ENCODE results near the gene LPCAT4.
A peak's percentile ranks its signal among the peaks of the same experiment; 100 is the strongest.
"Not testable (repeated sequence)": the region's sequence is repeated elsewhere in the genome, so short reads cannot be mapped to it uniquely, and the experiment has no call there.

LPCAT4 gene

DNA sequence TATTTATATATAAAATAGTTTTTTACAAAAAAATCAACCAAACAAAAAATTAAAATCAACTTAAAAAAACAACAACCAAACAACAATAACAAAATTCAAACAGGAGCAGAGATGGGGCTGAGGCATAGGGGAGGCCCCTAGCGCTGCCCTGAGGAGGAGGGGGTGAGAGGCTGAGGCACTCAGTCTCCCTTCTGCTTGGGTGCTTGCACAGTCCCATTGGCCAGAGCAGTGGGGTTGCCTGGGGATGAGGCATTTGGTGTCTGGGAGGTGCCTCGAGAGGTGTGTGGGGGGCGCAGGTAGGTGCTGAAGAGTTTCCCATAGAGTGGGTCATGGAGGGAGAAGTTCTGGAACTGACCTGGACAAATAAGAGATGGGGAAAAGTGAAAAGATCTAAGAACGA, 8.0 kb downstream of the LPCAT4 start:
- Mint-ChIP-seq H3K36me3 (ENCODE audit: insufficient read depth) (peaks cover 22% of the 10 kb centered on the region), H3K9me3 (no peaks in the 10 kb centered on the region), H3K27me3 (no peaks in the 10 kb centered on the region), H3K4me3 (no peak overlapping the region), H3K27ac (ENCODE audit: low read depth) (no peak overlapping the region), H3K4me1 (peaks cover 5% of the 10 kb centered on the region)
- no peak for DNase-seq (ENCODE audit: low spot score in 2 of 2)
- no peak for ATAC-seq (replicated peaks; ENCODE audit: extremely low read depth, poor library complexity, severe bottlenecking)

DNA sequence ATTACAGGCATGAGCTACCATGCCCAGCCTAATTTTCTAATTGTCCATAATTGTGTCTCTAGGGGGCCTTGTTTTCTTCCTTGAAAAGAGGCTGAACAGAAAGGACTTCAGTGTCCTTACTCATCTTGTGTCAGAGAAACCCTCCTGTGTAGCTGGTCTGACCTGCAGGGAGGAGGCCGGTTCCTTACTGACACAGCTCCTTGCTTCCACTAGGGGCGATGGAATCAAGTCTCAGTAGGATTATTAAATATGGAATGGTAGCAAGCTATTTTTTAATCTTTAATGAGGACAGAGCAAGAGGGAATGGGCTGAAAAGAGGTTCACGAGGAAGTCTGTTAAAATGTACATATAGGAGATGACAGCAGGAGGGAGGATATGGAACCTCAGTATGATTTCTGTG, 8.6 kb downstream of the LPCAT4 start:
- Mint-ChIP-seq H3K36me3 (ENCODE audit: insufficient read depth) (peaks cover 24% of the 10 kb centered on the region), H3K4me1 (no peaks in the 10 kb centered on the region), H3K9me3 (no peaks in the 10 kb centered on the region), H3K4me3 (no peak overlapping the region), H3K27ac (ENCODE audit: low read depth) (no peak overlapping the region), H3K27me3 (no peaks in the 10 kb centered on the region)
- no peak for DNase-seq (ENCODE audit: low spot score in 2 of 2)
- ATAC-seq (replicated peaks; ENCODE audit: extremely low read depth, poor library complexity, severe bottlenecking) = no peak

DNA sequence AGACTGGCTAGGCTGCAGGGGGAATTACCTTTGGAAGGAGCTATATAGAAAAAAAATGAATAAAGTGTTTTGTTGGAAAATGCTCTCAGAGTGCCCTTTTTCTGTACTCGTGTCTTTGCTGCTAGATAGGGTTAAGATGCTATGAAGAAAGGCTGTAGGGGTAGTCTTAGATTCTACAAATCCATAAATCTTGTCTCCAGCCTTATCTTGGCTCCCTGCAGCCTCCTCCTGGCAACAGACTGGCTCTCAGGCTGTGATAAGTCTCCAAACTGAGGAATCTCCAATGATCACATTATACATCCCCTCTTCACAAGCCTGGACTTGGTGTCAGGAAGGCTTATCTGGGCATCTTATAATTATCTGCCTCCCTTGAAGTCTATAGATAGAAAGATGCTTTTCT, 9.3 kb downstream of the LPCAT4 start:
- Mint-ChIP-seq H3K27ac (ENCODE audit: low read depth) (no peak overlapping the region), H3K27me3 (no peaks in the 10 kb centered on the region), H3K9me3 (no peaks in the 10 kb centered on the region), H3K36me3 (ENCODE audit: insufficient read depth) (peaks cover 24% of the 10 kb centered on the region), H3K4me1 (no peaks in the 10 kb centered on the region), H3K4me3 (no peak overlapping the region)
- DNase-seq (ENCODE audit: low spot score in 2 of 2) (no peak), ATAC-seq (replicated peaks; ENCODE audit: extremely low read depth, poor library complexity, severe bottlenecking) (no peak)

DNA sequence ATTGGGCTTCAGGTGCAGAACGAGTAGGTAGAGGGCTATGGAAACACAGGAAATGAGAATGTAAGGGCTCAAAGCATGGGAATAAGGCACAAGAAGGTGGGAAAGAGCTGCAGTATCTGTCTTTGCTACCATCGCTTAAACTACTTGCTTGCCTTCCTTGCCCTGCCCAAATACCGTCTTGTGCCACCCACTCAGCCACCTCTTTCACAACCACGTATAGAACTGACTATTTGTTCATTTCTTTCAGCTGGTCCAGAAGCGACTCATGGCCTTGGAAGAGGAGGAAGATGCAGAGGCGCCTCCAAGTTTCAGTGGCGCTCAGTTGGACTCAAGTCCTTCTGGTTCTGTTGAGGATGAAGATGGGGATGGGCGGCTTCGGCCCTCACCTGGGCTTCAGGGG, 11.8 kb downstream of the LPCAT4 start:
- DNase-seq (ENCODE audit: low spot score in 2 of 2) = no peak
- H3K9me3 Mint-ChIP-seq = no peaks in the 10 kb centered on the region

DNA sequence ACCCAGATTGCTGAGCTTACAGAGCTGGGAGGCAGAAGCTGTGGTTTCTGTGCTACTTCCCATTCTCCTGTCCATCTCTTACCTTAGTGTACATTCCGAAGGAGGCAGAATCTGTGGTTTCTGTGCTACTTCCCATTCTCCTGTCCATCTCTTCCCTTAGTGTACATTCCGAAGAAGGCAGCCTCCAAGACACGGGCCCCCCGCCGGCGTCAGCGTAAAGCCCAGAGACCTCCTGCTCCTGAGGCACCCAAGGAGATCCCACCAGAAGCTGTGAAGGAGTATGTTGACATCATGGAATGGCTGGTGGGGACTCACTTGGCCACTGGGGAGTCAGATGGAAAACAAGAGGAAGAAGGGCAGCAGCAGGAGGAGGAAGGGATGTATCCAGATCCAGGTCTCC, 12.7 kb downstream of the LPCAT4 start:
- Mint-ChIP-seq H3K4me1 (no peaks in the 10 kb centered on the region), H3K9me3 (no peaks in the 10 kb centered on the region)
- no peak for ATAC-seq (replicated peaks; ENCODE audit: extremely low read depth, poor library complexity, severe bottlenecking)

More for the DNA sequence above, 11.8 kb downstream of the LPCAT4 start:
- Mint-ChIP-seq H3K27me3 (no peaks in the 10 kb centered on the region), H3K36me3 (ENCODE audit: insufficient read depth) (peaks cover 17% of the 10 kb centered on the region), H3K4me1 (no peaks in the 10 kb centered on the region), H3K4me3 (no peak overlapping the region), H3K27ac (ENCODE audit: low read depth) (no peak overlapping the region)
- ATAC-seq (replicated peaks; ENCODE audit: extremely low read depth, poor library complexity, severe bottlenecking) = no peak

DNA sequence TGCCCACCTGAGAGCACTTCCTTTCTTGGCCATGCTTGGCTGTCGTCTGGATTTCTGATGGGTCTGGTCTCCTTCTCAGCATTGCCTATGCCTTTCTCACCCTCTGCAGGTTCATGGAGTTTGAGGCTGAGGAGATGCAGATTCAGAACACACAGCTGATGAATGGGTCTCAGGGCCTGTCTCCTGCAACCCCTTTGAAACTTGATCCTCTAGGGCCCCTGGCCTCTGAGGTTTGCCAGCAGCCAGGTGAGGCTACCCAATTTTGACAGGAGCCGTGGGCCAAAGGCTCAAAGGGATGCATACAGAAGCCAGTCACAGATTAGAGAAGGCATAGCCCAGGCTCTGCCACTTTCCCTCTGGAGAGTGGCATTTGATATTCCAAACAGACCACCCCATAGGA, 13.4 kb downstream of the LPCAT4 start:
- no peak overlapping the region for H3K27ac Mint-ChIP-seq (ENCODE audit: low read depth)
- no peaks in the 10 kb centered on the region for H3K4me1 Mint-ChIP-seq
- DNase-seq (ENCODE audit: low spot score in 2 of 2) = no peak
- no peaks in the 10 kb centered on the region for H3K9me3 Mint-ChIP-seq
- H3K27me3 Mint-ChIP-seq = no peaks in the 10 kb centered on the region
- peaks cover 11% of the 10 kb centered on the region for H3K36me3 Mint-ChIP-seq (ENCODE audit: insufficient read depth)
- no peak for ATAC-seq (replicated peaks; ENCODE audit: extremely low read depth, poor library complexity, severe bottlenecking)
- H3K4me3 Mint-ChIP-seq = no peak overlapping the region

More for the DNA sequence above, 12.7 kb downstream of the LPCAT4 start:
- Mint-ChIP-seq H3K27ac (ENCODE audit: low read depth) (no peak overlapping the region), H3K4me3 (no peak overlapping the region), H3K36me3 (ENCODE audit: insufficient read depth) (peaks cover 15% of the 10 kb centered on the region), H3K27me3 (no peaks in the 10 kb centered on the region)
- no peak for DNase-seq (ENCODE audit: low spot score in 2 of 2)

DNA sequence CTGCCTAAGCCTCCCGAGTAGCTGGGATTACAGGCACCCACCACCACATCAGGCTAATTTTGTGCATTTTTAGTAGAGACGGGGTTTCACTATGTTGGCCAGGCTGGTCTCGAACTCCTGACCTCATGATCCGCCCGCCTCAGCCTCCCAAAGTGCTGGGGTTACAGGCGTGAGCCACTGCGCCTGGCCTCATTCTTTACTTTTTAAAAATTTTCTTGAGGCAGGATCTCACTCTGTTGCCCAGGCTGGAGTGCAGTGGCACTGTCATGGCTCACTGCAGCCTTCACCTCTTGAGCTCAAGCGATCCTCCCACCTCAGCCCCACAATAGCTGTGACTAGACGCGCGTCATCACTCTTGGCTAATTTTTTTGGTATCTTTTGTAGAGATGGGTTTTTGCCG, 14.0 kb downstream of the LPCAT4 start:
- not testable (repeated sequence) for H3K27me3 Mint-ChIP-seq; H3K4me3 Mint-ChIP-seq; H3K9me3 Mint-ChIP-seq; H3K4me1 Mint-ChIP-seq; H3K27ac Mint-ChIP-seq (ENCODE audit: low read depth); ATAC-seq (replicated peaks; ENCODE audit: extremely low read depth, poor library complexity, severe bottlenecking); DNase-seq (ENCODE audit: low spot score in 2 of 2); H3K36me3 Mint-ChIP-seq (ENCODE audit: insufficient read depth)

DNA sequence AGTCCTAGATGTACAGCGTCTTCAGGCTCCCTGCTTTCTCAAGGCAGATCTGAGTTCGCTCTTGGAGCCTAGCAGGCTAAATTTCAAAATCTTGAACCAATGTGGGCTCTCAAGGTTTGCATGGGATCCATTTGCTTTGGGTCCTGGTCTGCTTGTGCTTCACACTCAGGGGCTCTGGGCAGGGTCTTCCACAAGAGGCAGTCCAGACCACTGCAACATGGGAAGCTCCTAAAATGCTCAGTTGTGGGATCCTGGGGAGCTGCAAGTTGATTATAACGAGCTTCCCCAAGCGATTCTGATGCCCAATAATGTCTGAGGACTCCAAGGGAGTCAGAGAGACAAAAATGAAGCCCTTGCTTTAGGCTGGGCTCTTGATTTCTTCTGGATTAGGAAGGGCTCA, 17.2 kb downstream of the LPCAT4 start:
- no peak overlapping the region for H3K27ac Mint-ChIP-seq (ENCODE audit: low read depth)
- H3K4me1 Mint-ChIP-seq = no peaks in the 10 kb centered on the region
- no peaks in the 10 kb centered on the region for H3K27me3 Mint-ChIP-seq
- no peak overlapping the region for H3K4me3 Mint-ChIP-seq
- DNase-seq (ENCODE audit: low spot score in 2 of 2) (no peak), ATAC-seq (replicated peaks; ENCODE audit: extremely low read depth, poor library complexity, severe bottlenecking) (no peak)
- no peaks in the 10 kb centered on the region for H3K9me3 Mint-ChIP-seq
- H3K36me3 Mint-ChIP-seq (ENCODE audit: insufficient read depth) = peaks cover 3% of the 10 kb centered on the region

DNA sequence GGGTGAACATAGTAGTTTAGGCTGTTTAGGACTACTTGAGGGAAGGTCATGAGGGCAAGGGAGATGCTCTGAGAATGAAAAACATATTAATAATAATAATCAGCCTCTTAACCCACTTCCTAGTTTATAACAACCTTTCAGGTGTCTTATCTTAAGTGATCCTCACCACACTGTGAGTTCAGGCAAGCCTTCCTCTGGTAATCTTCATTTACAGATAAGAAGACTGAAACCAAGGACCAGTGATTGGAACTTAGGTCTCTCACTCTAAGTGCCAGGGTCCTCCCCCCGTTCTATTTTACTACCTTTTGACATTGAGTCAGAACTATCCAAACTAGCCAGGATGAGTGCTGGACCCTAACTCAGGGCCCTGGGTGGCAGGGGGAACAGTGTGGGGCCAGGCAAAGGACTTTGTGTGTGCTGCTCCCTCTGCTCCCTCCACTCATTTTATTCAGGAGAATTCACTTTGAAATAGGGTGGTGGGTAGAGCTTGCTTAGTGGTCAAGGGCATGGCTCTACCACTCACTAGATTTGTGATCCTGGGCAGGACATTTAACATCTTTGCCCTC, 18.2 kb downstream of the LPCAT4 start:
- no peaks in the 10 kb centered on the region for H3K9me3 Mint-ChIP-seq
- H3K27me3 Mint-ChIP-seq = no peaks in the 10 kb centered on the region
- H3K36me3 Mint-ChIP-seq (ENCODE audit: insufficient read depth) = peaks cover 3% of the 10 kb centered on the region
- DNase-seq (ENCODE audit: low spot score in 2 of 2) (no peak), ATAC-seq (replicated peaks; ENCODE audit: extremely low read depth, poor library complexity, severe bottlenecking) (no peak)
- H3K4me3 Mint-ChIP-seq = no peak overlapping the region
- H3K4me1 Mint-ChIP-seq = no peaks in the 10 kb centered on the region
- no peak overlapping the region for H3K27ac Mint-ChIP-seq (ENCODE audit: low read depth)

DNA sequence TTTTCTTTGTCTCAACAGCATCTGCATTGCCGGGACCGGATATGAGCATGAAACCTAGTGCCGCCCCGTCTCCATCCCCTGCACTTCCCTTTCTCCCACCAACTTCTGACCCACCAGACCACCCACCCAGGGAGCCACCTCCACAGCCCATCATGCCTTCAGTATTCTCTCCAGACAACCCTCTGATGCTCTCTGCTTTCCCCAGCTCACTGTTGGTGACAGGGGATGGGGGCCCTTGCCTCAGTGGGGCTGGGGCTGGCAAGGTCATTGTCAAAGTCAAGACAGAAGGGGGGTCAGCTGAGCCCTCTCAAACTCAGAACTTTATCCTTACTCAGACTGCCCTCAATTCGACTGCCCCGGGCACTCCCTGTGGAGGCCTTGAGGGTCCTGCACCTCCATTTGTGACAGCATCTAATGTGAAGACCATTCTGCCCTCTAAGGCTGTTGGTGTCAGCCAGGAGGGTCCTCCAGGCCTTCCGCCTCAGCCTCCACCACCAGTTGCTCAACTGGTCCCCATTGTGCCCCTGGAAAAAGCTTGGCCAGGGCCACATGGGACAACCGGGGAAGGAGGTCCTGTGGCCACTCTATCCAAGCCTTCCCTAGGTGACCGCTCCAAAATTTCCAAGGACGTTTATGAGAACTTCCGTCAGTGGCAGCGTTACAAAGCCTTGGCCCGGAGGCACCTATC, 18.9 kb downstream of the LPCAT4 start:
- no peak for DNase-seq (ENCODE audit: low spot score in 2 of 2)
- Mint-ChIP-seq H3K4me3 (no peak overlapping the region), H3K9me3 (no peaks in the 10 kb centered on the region), H3K36me3 (ENCODE audit: insufficient read depth) (peaks cover 1% of the 10 kb centered on the region), H3K4me1 (no peaks in the 10 kb centered on the region), H3K27ac (ENCODE audit: low read depth) (no peak overlapping the region), H3K27me3 (no peaks in the 10 kb centered on the region)
- no peak for ATAC-seq (replicated peaks; ENCODE audit: extremely low read depth, poor library complexity, severe bottlenecking)

DNA sequence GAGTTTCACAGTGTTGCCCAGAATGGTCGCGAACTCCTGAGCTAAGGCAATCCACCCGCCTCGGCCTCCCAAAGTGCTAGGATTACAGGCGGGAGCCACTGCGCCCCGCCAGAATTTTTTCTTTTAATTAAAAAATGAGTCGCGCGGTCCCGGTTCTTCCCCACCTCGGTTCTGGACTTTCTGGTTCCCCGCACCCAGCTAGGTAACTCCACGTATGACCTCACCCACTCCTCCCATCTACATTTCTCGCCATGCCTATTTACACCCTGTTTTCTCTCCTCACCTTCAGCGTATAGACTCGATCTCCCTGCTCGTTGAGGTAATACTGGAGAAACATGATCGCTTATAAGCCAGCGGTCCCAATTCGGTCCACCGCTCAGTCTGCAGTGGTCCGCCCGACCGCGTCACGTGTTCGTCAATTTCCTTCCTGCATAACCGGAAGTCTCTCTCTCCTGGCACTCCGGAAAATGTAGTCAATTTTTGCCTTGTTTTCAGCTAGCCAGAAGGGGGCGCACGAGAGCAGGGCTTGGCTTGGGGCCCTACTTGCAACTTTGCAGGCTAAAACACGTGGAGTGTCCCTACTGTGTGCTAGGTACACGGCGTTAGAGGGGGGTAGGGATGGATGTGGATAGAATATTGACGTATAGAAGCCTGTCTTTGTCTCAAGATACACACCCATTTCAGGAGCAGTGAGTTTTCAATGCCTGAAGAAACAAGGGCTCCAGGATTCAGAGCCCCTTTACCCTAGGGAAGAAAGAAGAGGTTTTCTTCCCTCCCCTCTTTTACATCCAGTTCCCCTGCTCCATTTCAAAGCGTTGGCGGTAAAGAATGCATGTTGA, 24.0 kb downstream of the LPCAT4 start, which contains the start of the genes NOP10 and NUTM1:
NOP10 (minus strand) TSS at position 400 of the 839 bp plus-strand sequence; CDS start at position 337, 63 bp downstream.
NUTM1 (plus strand) TSS at position 579 of the 839 bp plus-strand sequence. CDS start 382 bp downstream, outside the sequence.
- Mint-ChIP-seq H3K27ac (ENCODE audit: low read depth) (no peak within 1 kb of the TSS), H3K36me3 (ENCODE audit: insufficient read depth) (peaks cover 16% of the 10 kb centered on the region), H3K4me3 (no peak within 1 kb of the TSS), H3K9me3 (no peaks in the 10 kb centered on the region), H3K27me3 (no peaks in the 10 kb centered on the region), H3K4me1 (peaks cover 10% of the 10 kb centered on the region)
- DNase-seq (ENCODE audit: low spot score in 2 of 2) = peak; percentile 85 to 95
- ATAC-seq (replicated peaks; ENCODE audit: extremely low read depth, poor library complexity, severe bottlenecking) = peak; percentile 85

DNA sequence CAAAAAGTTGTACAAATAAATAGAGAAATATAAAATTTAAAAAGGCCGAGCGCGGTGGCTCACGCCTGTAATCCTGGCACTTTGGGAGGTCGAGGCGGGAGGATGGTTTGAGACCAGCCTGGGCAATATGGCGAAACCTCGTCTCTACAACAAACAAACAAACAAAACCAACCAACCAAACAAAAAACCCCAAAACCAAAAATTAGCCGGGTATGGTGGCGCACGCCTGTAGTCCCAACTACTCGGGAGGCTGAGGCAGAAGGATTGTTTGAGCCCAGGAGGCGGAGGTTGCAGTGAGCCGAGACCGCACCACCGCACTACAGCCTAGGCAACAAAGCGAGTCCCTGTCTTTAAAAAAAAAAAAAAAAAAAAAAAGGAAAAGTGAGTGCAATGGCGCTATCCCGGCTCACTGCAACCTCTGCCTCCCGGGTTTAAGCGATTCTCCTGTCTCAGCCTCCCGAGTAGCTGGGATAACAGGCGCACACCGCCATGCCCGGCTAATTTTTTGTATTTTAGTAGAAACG, 24.7 kb downstream of the LPCAT4 start:
- H3K9me3 Mint-ChIP-seq; H3K27me3 Mint-ChIP-seq; ATAC-seq (replicated peaks; ENCODE audit: extremely low read depth, poor library complexity, severe bottlenecking); H3K4me3 Mint-ChIP-seq; DNase-seq (ENCODE audit: low spot score in 2 of 2); H3K27ac Mint-ChIP-seq (ENCODE audit: low read depth): not testable (repeated sequence)
- H3K36me3 Mint-ChIP-seq (ENCODE audit: insufficient read depth) = peaks cover 19% of the 10 kb centered on the region
- peaks cover 10% of the 10 kb centered on the region for H3K4me1 Mint-ChIP-seq
